Uterus (tissue), 4 donors: Measurements from ENCODE around the gene TLR1. TPM values are rescaled to one million over a fixed set of nuclear protein-coding genes. Genes with fewer than 3 reads are reported as not detected.
A peak's percentile ranks its signal among the peaks of the same experiment; 100 is the strongest.
"Not testable (repeated sequence)": the region's sequence is repeated elsewhere in the genome, so short reads cannot be mapped to it uniquely, and the experiment has no call there.

ENCODE experiments used
- DNase-seq, 2 donors: peaks; one replicate each; pipeline ENCODE4 v3.0.0-alpha.2; 2019 to 2020
- H3K27ac ChIP-seq, 2 donors: fragments of 200-600 bp; sonication (generic); 1 replicate in 1 of 2; 2 replicates in 1 of 2; pipeline ENCODE4 v1.5.1; 2016 to 2018
- H3K27me3 ChIP-seq, 2 donors: fragments of 200-600 bp; sonication (generic); one replicate each; pipeline ENCODE4 v1.5.1; 2018 to 2019; ENCODE audit warnings: control low read depth in 1 of 2
- H3K36me3 ChIP-seq, 2 donors: fragments of 200-600 bp; sonication (generic); one replicate each; pipeline ENCODE4 v1.5.1; 2019; ENCODE audit warnings: control low read depth in 1 of 2
- H3K4me1 ChIP-seq, 2 donors: fragments of 200-600 bp; sonication (generic); one replicate each; pipeline ENCODE4 v1.5.1; 2018 to 2019; ENCODE audit warnings: control low read depth in 1 of 2
- H3K4me3 ChIP-seq, 2 donors: fragments of 200-600 bp; sonication (generic); 1 replicate in 1 of 2; 2 replicates in 1 of 2; pipeline ENCODE4 v1.5.1; 2018 to 2019; ENCODE audit warnings: mild to moderate bottlenecking in 1 of 2
- H3K9me3 ChIP-seq, 2 donors: fragments of 200-600 bp; sonication (generic); one replicate each; pipeline ENCODE4 v1.5.1; 2019; ENCODE audit warnings: control low read depth in 1 of 2
- CTCF ChIP-seq, 4 experiments: fragments of 200-600 bp in 2 of 4; fragments of 450-650 bp in 2 of 4; sonication (generic) in 2 of 4; IDR thresholded peaks; one replicate each; pipeline ENCODE4 v1.5.1; 2016 to 2019; ENCODE audit warnings: antibody characterized with exemption in 4 of 4, mild to moderate bottlenecking in 2 of 4, moderate library complexity in 1 of 4
- POLR2A ChIP-seq, 2 donors: fragments of 450-650 bp; IDR thresholded peaks; one replicate each; pipeline ENCODE4 v1.6.1; 2016; ENCODE audit warnings: antibody characterized with exemption in 2 of 2, mild to moderate bottlenecking in 1 of 2, moderate library complexity in 1 of 2
- intact Hi-C: fragments of 100-400 bp; cut with DNase I; formaldehyde crosslinking; loops from one replicate; pipeline ENCODE4 v1.15.1; 2023; ENCODE audit warnings: low total_unique reads
- total RNA-seq, 4 donors: library from RNA; depleted of rRNA in 3 of 4; stranded (reverse); fragments of >200 nt in 3 of 4; gene quantifications; one replicate each; pipeline versions ENCODE4 v1.1.0 to v1.2.4, GENCODE V29; 2014 to 2023
- donor health status: DM: yes; HTN: yes; CAD: no.

Gene TLR1
- total RNA-seq, 4 donors from 2014 or later = 6.1 to 32.3 (median 20.4) TPM

GRCh38 chr4:38768968-38769394 lies 35.6 kb downstream of the TLR1 start:
- Histone ChIP-seq H3K4me1 (no peaks in the 10 kb centered on the region), H3K27me3 (no peaks in the 10 kb centered on the region), H3K4me3 (no peak overlapping the region), H3K27ac (peak overlapping the region; percentile 9 to 16), H3K36me3 (no peaks in the 10 kb centered on the region), H3K9me3 (no peaks in the 10 kb centered on the region)
- DNase-seq = no peak
- TF ChIP-seq CTCF (IDR thresholded peaks at IDR 0.05) (no peak), POLR2A (IDR thresholded peaks at IDR 0.05) (no peak)
- intact Hi-C loops = no loop called here

GRCh38 chr4:38766940-38767339 lies 37.7 kb downstream of the TLR1 start:
- intact Hi-C loops, H3K4me3 ChIP-seq, H3K36me3 ChIP-seq: not testable (repeated sequence)

GRCh38 chr4:38765382-38765781 lies 39.2 kb downstream of the TLR1 start:
- TF ChIP-seq POLR2A (IDR thresholded peaks at IDR 0.05) (no peak), CTCF (IDR thresholded peaks at IDR 0.05) (no peak)
- no peaks in the 10 kb centered on the region for H3K27me3 ChIP-seq
- no peak for DNase-seq
- no peaks in the 10 kb centered on the region for H3K4me1 ChIP-seq
- no peak overlapping the region for H3K27ac ChIP-seq
- no peak overlapping the region for H3K4me3 ChIP-seq
- H3K36me3 ChIP-seq = no peaks in the 10 kb centered on the region
- intact Hi-C loops = no loop called here
- H3K9me3 ChIP-seq = no peaks in the 10 kb centered on the region

More at GRCh38 chr4:38766940-38767339, 37.7 kb downstream of the TLR1 start:
- not testable (repeated sequence) for H3K9me3 ChIP-seq, H3K27ac ChIP-seq, DNase-seq, H3K27me3 ChIP-seq, H3K4me1 ChIP-seq

- H3K4me1 ChIP-seq = no peaks in the 10 kb centered on the region
- H3K27ac ChIP-seq = no peak overlapping the region
- intact Hi-C loops = no loop called here
- H3K27me3 ChIP-seq = no peaks in the 10 kb centered on the region
- no peak overlapping the region for H3K4me3 ChIP-seq
- DNase-seq = no peak
- TF ChIP-seq POLR2A (IDR thresholded peaks at IDR 0.05) (no peak), CTCF (IDR thresholded peaks at IDR 0.05) (no peak)
- no peaks in the 10 kb centered on the region for H3K9me3 ChIP-seq
- H3K36me3 ChIP-seq = no peaks in the 10 kb centered on the region
These were observed 40.3 kb downstream of the TLR1 start for GRCh38 chr4:38764277-38764676.

GRCh38 chr4:38762560-38762959 lies 42.0 kb downstream of the TLR1 start:
- no peak overlapping the region for H3K27ac ChIP-seq
- H3K4me3 ChIP-seq = no peak overlapping the region
- no peaks in the 10 kb centered on the region for H3K36me3 ChIP-seq
- no peaks in the 10 kb centered on the region for H3K27me3 ChIP-seq
- no peaks in the 10 kb centered on the region for H3K9me3 ChIP-seq
- TF ChIP-seq CTCF (IDR thresholded peaks at IDR 0.05) (no peak), POLR2A (IDR thresholded peaks at IDR 0.05) (no peak)
- H3K4me1 ChIP-seq = no peaks in the 10 kb centered on the region
- no peak for DNase-seq
- intact Hi-C loops = no loop called here

GRCh38 chr4:38759790-38760122 lies 44.8 kb downstream of the TLR1 start:
- no peak for DNase-seq
- intact Hi-C loops = no loop called here
- no peaks in the 10 kb centered on the region for H3K27me3 ChIP-seq
- no peak overlapping the region for H3K4me3 ChIP-seq
- no peak overlapping the region for H3K27ac ChIP-seq
- TF ChIP-seq POLR2A (IDR thresholded peaks at IDR 0.05) = no peak
- TF ChIP-seq CTCF (IDR thresholded peaks at IDR 0.05) = no peak
- H3K4me1 ChIP-seq = no peaks in the 10 kb centered on the region
- no peaks in the 10 kb centered on the region for H3K36me3 ChIP-seq
- no peaks in the 10 kb centered on the region for H3K9me3 ChIP-seq
